ENCODE data around the gene NRIP1. TPM values are rescaled to one million over a fixed set of nuclear protein-coding genes. Genes with fewer than 3 reads are reported as not detected.

Gene NRIP1
- total RNA-seq, 1 donor from 2014 or later: 59.1 TPM

- DNase-seq (ENCODE audit: low spot score): no peak
- H2AFZ ChIP-seq (replicated peaks): no peak overlapping the region
- H3F3A ChIP-seq (ENCODE audit: low read depth): no peaks in the 10 kb centered on the region
- H3K36me3 ChIP-seq: no peaks in the 10 kb centered on the region
- no peaks in the 10 kb centered on the region for H3K27me3 ChIP-seq
- H3K4me1 Mint-ChIP-seq: no peaks in the 10 kb centered on the region
- H3K9me3 ChIP-seq (ENCODE audit: low read depth): no peaks in the 10 kb centered on the region
- H3K4me1 ChIP-seq: peaks cover 4% of the 10 kb centered on the region
- TF ChIP-seq CTCF (IDR thresholded peaks at IDR 0.05) (no peak), EZH2phosphoT487 (IDR thresholded peaks at IDR 0.05) (no peak), EZH2 (IDR thresholded peaks at IDR 0.05) (no peak)
- peaks cover 2% of the 10 kb centered on the region for H3K9me3 Mint-ChIP-seq
- H3K27ac Mint-ChIP-seq: no peak overlapping the region
- no peak overlapping the region for H3K4me3 ChIP-seq
- no peaks in the 10 kb centered on the region for H4K20me1 ChIP-seq (ENCODE audit: low read depth)
- H3K4me3 Mint-ChIP-seq: no peak overlapping the region
- no peak overlapping the region for H3K4me2 ChIP-seq
- H3K27ac ChIP-seq: no peak overlapping the region
- H3K79me2 ChIP-seq (ENCODE audit: low read depth): no peaks in the 10 kb centered on the region
- H3K27me3 Mint-ChIP-seq (ENCODE audit: insufficient read depth, low read depth): no peaks in the 10 kb centered on the region
- no peak overlapping the region for H3K9ac ChIP-seq
- no peaks in the 10 kb centered on the region for H3K36me3 Mint-ChIP-seq
These were observed 115.2 kb downstream of the NRIP1 start for GRCh38 chr21:14949603-14950002.

- H3K79me2 ChIP-seq (ENCODE audit: low read depth): no peaks in the 10 kb centered on the region
- H3K9me3 Mint-ChIP-seq: peaks cover 2% of the 10 kb centered on the region
- TF ChIP-seq EZH2 (IDR thresholded peaks at IDR 0.05): no peak
- TF ChIP-seq CTCF (IDR thresholded peaks at IDR 0.05): no peak
- no peak for TF ChIP-seq EZH2phosphoT487 (IDR thresholded peaks at IDR 0.05)
- H3K36me3 Mint-ChIP-seq: no peaks in the 10 kb centered on the region
- no peak overlapping the region for H3K9ac ChIP-seq
- H3K27ac Mint-ChIP-seq: no peak overlapping the region
- no peaks in the 10 kb centered on the region for H3K4me1 Mint-ChIP-seq
- no peaks in the 10 kb centered on the region for H4K20me1 ChIP-seq (ENCODE audit: low read depth)
- DNase-seq (ENCODE audit: low spot score): no peak
- no peaks in the 10 kb centered on the region for H3K27me3 Mint-ChIP-seq (ENCODE audit: insufficient read depth, low read depth)
- H2AFZ ChIP-seq (replicated peaks): no peak overlapping the region
- H3K4me3 Mint-ChIP-seq: no peak overlapping the region
- H3K36me3 ChIP-seq: no peaks in the 10 kb centered on the region
- no peak overlapping the region for H3K4me3 ChIP-seq
- no peaks in the 10 kb centered on the region for H3F3A ChIP-seq (ENCODE audit: low read depth)
- peaks cover 4% of the 10 kb centered on the region for H3K4me1 ChIP-seq
- H3K27me3 ChIP-seq: no peaks in the 10 kb centered on the region
- no peaks in the 10 kb centered on the region for H3K9me3 ChIP-seq (ENCODE audit: low read depth)
- no peak overlapping the region for H3K27ac ChIP-seq
- H3K4me2 ChIP-seq: no peak overlapping the region
These were observed 117.1 kb downstream of the NRIP1 start for GRCh38 chr21:14947613-14948160.

DNA sequence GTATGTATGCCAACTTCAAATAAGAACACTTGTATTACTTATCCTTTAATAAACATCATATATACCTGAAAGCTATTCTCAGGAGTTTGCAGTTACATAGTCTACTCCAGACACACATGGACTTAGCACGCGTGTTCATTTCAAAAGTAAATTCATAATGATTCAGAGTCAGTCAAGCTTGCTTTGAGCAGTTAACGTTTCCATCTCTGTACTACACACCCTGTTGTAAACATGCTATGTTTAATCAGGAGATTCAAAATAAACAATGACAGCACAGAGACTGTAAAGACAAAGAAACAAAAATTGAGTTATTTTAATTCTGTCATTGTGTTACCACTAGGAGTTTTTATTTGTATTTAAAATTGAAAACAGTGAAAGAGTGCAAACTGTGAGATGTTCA, 119.6 kb downstream of the NRIP1 start:
- Histone ChIP-seq H4K20me1 (ENCODE audit: low read depth) (no peaks in the 10 kb centered on the region), H2AFZ (replicated peaks) (no peak overlapping the region), H3F3A (ENCODE audit: low read depth) (no peaks in the 10 kb centered on the region), H3K4me1 (peaks cover 4% of the 10 kb centered on the region), H3K79me2 (ENCODE audit: low read depth) (no peaks in the 10 kb centered on the region), H3K4me3 (no peak overlapping the region), H3K27ac (no peak overlapping the region), H3K27me3 (no peaks in the 10 kb centered on the region), H3K9me3 (ENCODE audit: low read depth) (no peaks in the 10 kb centered on the region), H3K4me2 (no peak overlapping the region), H3K9ac (no peak overlapping the region), H3K36me3 (no peaks in the 10 kb centered on the region)
- no peak for DNase-seq (ENCODE audit: low spot score)
- TF ChIP-seq CTCF (IDR thresholded peaks at IDR 0.05) (no peak), EZH2phosphoT487 (IDR thresholded peaks at IDR 0.05) (no peak), EZH2 (IDR thresholded peaks at IDR 0.05) (no peak)
- peaks cover 12% of the 10 kb centered on the region for H3K9me3 Mint-ChIP-seq
- no peak overlapping the region for H3K27ac Mint-ChIP-seq
- H3K36me3 Mint-ChIP-seq: peaks cover 2% of the 10 kb centered on the region
- no peak overlapping the region for H3K4me3 Mint-ChIP-seq
- no peaks in the 10 kb centered on the region for H3K4me1 Mint-ChIP-seq
- H3K27me3 Mint-ChIP-seq (ENCODE audit: insufficient read depth, low read depth): peaks cover 2% of the 10 kb centered on the region
